NOMO-1 treated with dmso at 0.1 percent for 144 hours (cell line): ENCODE data around the gene POLR3C.
A peak's percentile ranks its signal among the peaks of the same experiment; 100 is the strongest.
"Not testable (repeated sequence)": the region's sequence is repeated elsewhere in the genome, so short reads cannot be mapped to it uniquely, and the experiment has no call there.

ENCODE experiments used
- DNase-seq: peaks from one replicate; lab custom pipeline; 2025; ENCODE audit not compliant: unreplicated experiment; lab: John Stamatoyannopoulos, UW

POLR3C gene

DNA sequence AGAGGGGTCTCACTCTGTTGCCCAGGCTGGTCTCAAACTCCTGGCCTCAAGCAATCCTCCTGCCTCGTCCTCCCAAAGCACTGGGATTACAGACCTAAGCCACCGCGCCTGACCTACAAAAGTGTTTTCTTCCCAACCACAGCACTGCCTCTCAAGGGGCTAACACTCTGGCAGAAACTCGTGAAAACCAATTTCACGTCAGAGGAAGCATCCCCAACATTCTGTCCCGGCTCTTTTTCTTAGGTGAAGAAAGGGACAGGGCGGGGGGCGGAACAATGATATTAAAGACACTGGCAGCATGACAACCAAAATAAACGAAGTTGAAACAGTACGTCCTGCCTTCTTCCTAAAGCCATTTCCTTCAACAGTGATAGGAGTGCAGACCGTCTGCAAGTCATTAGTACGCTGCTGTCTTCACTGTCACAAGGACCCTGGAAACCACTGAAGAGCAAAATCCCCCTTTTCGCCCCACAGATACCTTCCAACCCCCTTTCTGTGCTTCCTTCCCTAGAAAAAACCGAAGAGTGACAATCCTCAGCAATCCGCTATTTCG is 1.1 kb upstream of the POLR3C start:
- not testable (repeated sequence) for DNase-seq

DNA sequence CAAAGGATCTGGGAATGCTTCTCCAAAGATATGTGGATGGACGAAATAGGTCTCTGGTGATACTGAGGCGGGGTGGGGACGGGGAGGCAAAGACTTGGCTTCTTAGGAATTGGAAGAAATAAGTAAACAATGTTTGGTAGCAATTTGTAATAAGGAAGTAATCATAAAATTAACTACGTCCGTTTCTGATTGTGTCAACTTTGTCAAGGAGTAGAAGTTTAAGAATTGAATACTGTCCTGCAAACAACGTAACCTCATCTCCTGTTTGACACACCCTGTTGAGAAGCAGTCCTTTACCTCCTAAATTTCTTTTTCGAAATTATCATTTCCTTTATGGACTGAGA is 471 bp downstream of the POLR3C start:
- no peak for DNase-seq

GRCh38 chr1:145826030-145826429 is 2.0 kb downstream of the POLR3C start:
- no peak for DNase-seq

- DNase-seq, result no peak
Observed at GRCh38 chr1:145827966-145828365, 4.0 kb downstream of the POLR3C start.

DNA sequence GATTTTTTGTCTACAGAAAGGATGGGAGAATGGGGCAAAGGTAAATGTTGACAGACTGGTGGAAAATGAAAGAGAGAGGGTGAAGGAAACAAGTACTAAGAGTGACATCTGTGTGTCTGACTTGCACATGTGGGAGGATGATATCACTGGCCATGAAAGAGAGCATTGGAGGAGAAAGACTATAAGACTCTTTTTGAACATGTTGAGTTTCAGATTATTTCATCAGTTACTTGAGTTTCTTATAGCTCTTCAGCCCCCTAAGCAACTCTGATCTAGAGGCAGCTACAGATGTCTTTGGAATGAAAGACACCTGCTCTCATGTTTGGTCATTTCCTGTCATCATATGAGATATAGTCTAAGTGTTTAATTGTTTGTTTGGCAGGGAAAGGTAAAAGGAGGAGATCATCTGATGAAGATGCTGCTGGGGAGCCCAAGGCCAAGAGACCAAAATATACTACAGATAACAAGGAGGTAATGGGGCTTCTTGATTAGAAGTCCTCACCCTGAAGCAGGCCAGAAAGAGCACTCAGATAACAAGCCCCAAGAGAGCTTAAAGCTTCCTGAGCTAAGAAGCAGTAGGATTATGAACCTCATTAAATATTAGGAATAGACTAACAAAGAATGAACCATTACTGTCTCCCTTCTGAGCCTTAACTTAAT is 4.5 kb downstream of the POLR3C start:
- DNase-seq, result no peak

GRCh38 chr1:145830810-145831209 is 6.8 kb downstream of the POLR3C start:
- not testable (repeated sequence) for DNase-seq

GRCh38 chr1:145837656-145838055 is 13.7 kb downstream of the POLR3C start:
- no peak for DNase-seq

GRCh38 chr1:145843031-145843430 is 19.0 kb downstream of the POLR3C start:
- no peak for DNase-seq

GRCh38 chr1:145845144-145845513 is 21.1 kb downstream of the POLR3C start:
- peak; percentile 69 for DNase-seq

GRCh38 chr1:145845514-145846161 is 21.6 kb downstream of the POLR3C start, which contains the start of gene NUDT17:
NUDT17 (plus strand) TSS chr1:145845630; CDS start chr1:145845641, 11 bp downstream.
- DNase-seq, result peak; percentile 37

GRCh38 chr1:145846201-145846612 is 22.2 kb downstream of the POLR3C start:
- DNase-seq, result no peak

GRCh38 chr1:145847827-145848226 is 23.8 kb downstream of the POLR3C start:
- DNase-seq, result no peak

GRCh38 chr1:145849356-145850160 is 25.6 kb downstream of the POLR3C start:
- DNase-seq, result no peak

DNA sequence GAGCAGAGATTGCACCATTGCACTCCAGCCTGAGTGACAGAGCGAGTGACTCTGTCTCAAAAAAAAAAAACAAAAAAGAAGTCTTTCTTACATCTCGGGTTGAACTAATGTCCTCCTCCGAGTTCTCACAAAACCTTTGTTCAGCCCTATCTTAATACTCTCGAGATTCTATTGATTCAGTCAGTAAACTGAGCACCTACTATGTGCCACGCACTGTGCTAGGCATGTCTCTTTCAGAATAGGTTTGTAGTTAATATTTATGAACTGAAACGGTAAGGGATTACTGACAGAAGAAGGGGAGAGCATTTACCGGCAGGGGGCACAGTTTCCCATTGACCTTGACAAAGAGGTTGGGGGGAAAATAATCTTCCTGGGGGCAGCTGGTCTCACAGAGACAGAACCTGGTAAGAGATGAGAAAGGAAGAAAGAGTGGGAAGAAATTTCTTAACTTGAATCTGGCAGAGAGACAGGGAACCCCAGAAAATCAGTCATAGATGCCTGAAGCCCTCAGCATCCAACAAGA is 31.5 kb downstream of the POLR3C start:
- DNase-seq, result no peak

GRCh38 chr1:145857170-145857569 is 33.2 kb downstream of the POLR3C start:
- no peak for DNase-seq

DNA sequence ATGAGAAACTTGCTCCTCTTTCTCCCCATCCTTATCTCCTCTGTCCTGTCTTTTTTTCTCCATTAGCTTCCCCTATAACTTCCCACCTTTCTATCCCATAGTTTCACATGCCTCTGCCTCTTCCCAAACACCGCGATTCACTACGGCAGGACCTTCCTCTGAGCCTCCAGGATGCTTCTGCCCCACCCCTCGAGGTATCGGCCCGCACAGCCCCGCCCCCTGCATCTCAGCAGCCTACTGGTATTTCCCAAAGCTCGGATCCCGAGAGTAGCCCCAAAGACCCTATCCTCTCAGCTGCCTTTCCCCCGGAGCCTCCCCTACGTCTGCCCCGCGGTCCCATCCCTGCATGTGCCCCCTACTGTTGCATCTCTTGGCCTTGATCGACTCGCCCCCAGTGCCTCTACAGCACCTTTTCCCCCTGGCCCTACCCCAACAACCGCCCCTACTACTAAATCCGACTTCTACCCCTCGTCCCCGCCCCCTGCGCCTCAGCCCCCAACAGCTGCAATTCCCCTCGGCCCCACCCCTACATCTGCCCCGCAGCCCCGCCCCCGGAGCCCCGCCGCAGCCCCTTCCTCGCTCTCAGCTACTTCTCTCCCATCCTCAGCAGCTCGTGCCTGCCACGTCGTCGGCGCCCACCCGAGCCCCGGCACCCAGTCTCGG is 34.4 kb downstream of the POLR3C start:
- DNase-seq, result no peak

DNA sequence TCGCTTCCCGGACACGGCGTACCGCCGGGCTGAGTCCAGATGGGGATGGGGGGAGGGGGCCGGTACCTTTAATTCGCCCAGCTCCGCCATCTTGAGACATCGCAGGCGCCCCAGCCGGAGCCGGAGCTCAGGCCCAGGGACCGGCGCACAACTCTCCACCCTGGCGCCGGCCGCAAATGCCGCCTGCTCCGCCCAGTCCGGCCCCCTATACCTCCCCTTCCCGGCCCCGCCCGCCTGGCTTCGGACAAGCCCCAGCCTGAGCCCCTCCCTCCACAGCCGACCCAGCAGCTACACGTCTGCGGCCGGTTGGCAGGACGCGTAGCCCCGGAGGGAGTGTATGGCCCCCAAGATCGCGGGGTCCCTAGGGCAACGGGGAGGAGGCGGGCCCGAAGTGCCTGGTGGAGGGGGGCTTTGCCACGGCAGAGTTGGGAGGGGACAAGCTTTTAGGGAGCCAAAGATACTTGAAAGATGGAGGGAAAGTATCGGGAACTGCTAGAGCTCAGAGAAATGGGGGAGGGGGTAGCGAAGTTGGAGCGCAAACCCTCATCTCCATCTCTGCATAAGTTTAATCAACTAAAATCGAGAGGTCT is 35.0 kb downstream of the POLR3C start, which contains the start of gene PIAS3:
TSS of gene PIAS3 (minus strand) at position 181 of the 590 bp plus-strand sequence. CDS start at position 90, 91 bp downstream.
- peak; percentile 91 for DNase-seq

GRCh38 chr1:145859491-145860023 is 35.6 kb downstream of the POLR3C start:
- DNase-seq, result peak; percentile 79

- no peak for DNase-seq
Observed at GRCh38 chr1:145863282-145864018, 39.5 kb downstream of the POLR3C start.
